ENCODE results near the gene FHL3.
A peak's percentile ranks its signal among the peaks of the same experiment; 100 is the strongest.
"Not testable (repeated sequence)": the region's sequence is repeated elsewhere in the genome, so short reads cannot be mapped to it uniquely, and the experiment has no call there.

The FHL3 gene

GRCh38 chr1:38034871-38035270, 29.6 kb upstream of the FHL3 start:
- DNase-seq (ENCODE audit: low spot score): no peak

- DNase-seq (ENCODE audit: low spot score): not testable (repeated sequence)
These were observed 27.7 kb upstream of the FHL3 start for GRCh38 chr1:38032992-38033391.

- no peak for DNase-seq (ENCODE audit: low spot score)
These were observed 26.2 kb upstream of the FHL3 start for GRCh38 chr1:38031513-38031866.

- no peak for DNase-seq (ENCODE audit: low spot score)
These were observed 25.5 kb upstream of the FHL3 start for GRCh38 chr1:38030596-38031512.

- no peak for DNase-seq (ENCODE audit: low spot score)
These were observed 24.6 kb upstream of the FHL3 start for GRCh38 chr1:38029685-38030511.

- no peak for DNase-seq (ENCODE audit: low spot score)
These were observed 23.9 kb upstream of the FHL3 start for GRCh38 chr1:38029081-38029681.

GRCh38 chr1:38028671-38029070, 23.4 kb upstream of the FHL3 start:
- no peak for DNase-seq (ENCODE audit: low spot score)

- no peak for DNase-seq (ENCODE audit: low spot score)
These were observed 22.8 kb upstream of the FHL3 start for GRCh38 chr1:38028105-38028591.

GRCh38 chr1:38027201-38028104, 22.1 kb upstream of the FHL3 start:
- no peak for DNase-seq (ENCODE audit: low spot score)

- DNase-seq (ENCODE audit: low spot score): no peak
These were observed 21.4 kb upstream of the FHL3 start for GRCh38 chr1:38026592-38027200.

GRCh38 chr1:38025664-38026063, 20.4 kb upstream of the FHL3 start:
- no peak for DNase-seq (ENCODE audit: low spot score)

- DNase-seq (ENCODE audit: low spot score): no peak
These were observed 19.9 kb upstream of the FHL3 start for GRCh38 chr1:38025233-38025632.

GRCh38 chr1:38022810-38023209, 17.5 kb upstream of the FHL3 start:
- no peak for DNase-seq (ENCODE audit: low spot score)

- DNase-seq (ENCODE audit: low spot score): no peak
These were observed 16.7 kb upstream of the FHL3 start for GRCh38 chr1:38021969-38022368.

GRCh38 chr1:38020396-38020795, 15.1 kb upstream of the FHL3 start:
- no peak for DNase-seq (ENCODE audit: low spot score)

GRCh38 chr1:38018864-38019343, 13.6 kb upstream of the FHL3 start:
- DNase-seq (ENCODE audit: low spot score): peak; percentile 38

- DNase-seq (ENCODE audit: low spot score): no peak
These were observed 10.8 kb upstream of the FHL3 start for GRCh38 chr1:38015978-38016725.

GRCh38 chr1:38014724-38015424, 9.6 kb upstream of the FHL3 start:
- DNase-seq (ENCODE audit: low spot score): no peak

- DNase-seq (ENCODE audit: low spot score): no peak
These were observed 8.9 kb upstream of the FHL3 start for GRCh38 chr1:38014171-38014570.

- no peak for DNase-seq (ENCODE audit: low spot score)
These were observed 7.9 kb upstream of the FHL3 start for GRCh38 chr1:38013227-38013622.
